Body of pancreas (tissue), 4 donors: Measurements from ENCODE around the gene FSTL5.

Experiments
- POLR2A ChIP-seq, 3 donors: fragments of 450-650 bp; IDR thresholded peaks; one replicate each; pipeline ENCODE4 v1.6.1; 2016; ENCODE audit warnings: antibody characterized with exemption in 3 of 3, mild to moderate bottlenecking in 2 of 3
- TF ChIP-seq, protein P1 (sequence below), 7 experiments: fragments of 450-650 bp in 4 of 7; fragments of 200-600 bp in 3 of 7; sonication (generic) in 3 of 7; IDR thresholded peaks; one replicate each; pipeline ENCODE4 v1.5.1; 2016 to 2019; ENCODE audit warnings: antibody characterized with exemption in 7 of 7

DNA sequence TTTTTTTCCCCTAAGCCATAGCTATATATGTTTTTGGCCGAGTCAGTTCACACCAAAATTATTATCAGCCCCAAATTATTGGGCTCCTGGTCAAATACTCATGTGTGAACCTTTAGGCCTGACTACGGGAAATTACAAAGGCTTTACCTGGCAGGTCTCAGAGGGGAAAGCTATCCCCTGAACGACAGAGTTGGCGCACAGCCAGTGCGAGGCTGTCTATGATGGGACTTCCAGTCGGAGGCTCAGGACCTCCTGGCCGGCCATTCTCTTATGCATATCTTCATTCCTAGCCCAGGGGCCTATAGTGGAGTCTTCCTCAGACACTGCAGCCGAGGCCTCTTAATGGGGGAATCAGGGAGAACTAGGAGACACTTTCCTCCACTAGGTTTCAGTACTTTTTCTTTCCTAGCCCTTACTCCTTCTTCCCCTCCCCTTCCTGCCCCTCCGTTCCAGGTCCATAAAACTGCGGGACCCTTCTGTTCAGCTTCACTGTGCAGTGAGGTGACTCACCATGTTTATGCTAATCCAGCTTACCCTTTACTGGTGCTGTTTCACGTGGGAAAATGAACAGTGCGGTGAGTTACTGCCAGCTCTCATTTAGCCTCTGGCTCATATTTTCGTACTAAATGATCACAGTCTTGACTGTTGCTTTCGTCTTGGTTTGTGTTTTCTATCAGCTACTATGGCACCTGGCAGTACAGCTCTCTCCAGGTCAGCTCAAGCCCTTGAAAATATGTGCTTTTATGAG, 533.9 kb downstream of the FSTL5 start:
- TF ChIP-seq POLR2A (IDR thresholded peaks at IDR 0.05): no peak
- TF ChIP-seq, protein P1, sequence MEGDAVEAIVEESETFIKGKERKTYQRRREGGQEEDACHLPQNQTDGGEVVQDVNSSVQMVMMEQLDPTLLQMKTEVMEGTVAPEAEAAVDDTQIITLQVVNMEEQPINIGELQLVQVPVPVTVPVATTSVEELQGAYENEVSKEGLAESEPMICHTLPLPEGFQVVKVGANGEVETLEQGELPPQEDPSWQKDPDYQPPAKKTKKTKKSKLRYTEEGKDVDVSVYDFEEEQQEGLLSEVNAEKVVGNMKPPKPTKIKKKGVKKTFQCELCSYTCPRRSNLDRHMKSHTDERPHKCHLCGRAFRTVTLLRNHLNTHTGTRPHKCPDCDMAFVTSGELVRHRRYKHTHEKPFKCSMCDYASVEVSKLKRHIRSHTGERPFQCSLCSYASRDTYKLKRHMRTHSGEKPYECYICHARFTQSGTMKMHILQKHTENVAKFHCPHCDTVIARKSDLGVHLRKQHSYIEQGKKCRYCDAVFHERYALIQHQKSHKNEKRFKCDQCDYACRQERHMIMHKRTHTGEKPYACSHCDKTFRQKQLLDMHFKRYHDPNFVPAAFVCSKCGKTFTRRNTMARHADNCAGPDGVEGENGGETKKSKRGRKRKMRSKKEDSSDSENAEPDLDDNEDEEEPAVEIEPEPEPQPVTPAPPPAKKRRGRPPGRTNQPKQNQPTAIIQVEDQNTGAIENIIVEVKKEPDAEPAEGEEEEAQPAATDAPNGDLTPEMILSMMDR (IDR thresholded peaks at IDR 0.05): no peak
